Sigmoid colon (tissue), 4 donors: ENCODE data around the gene PARP8.

Experiments
- EP300 ChIP-seq, 4 donors: sonication (generic); formaldehyde crosslinking; IDR thresholded peaks; one replicate each; pipeline ENCODE4 v1.6.1; 2017; ENCODE audit warnings: antibody characterized with exemption in 4 of 4
- POLR2A ChIP-seq, 2 donors: fragments of 450-650 bp; IDR thresholded peaks; one replicate each; pipeline ENCODE4 v1.6.1; 2016; ENCODE audit warnings: antibody characterized with exemption in 2 of 2, mild to moderate bottlenecking in 2 of 2, moderate library complexity in 2 of 2

DNA sequence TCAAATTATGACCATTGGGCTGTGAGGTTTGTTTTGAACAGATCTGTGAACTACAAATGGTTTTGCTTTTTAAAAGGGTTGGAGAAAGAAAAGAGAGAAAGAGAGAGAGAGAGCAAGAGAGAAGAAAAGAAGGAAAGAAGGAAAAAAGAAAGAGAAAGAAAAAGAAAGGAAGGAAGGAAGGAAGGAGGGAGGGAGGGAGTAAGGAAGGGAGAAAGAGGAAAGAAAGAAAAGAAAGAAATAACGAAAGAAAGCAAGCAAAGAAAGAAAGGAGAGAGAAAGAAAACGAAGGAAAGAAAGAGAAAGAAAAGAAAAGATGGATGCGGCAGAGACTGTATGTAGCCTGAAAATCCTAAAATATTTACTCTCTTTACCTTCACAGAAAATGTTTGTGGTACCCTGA lies 104.0 kb downstream of the PARP8 start:
- TF ChIP-seq EP300 (IDR thresholded peaks at IDR 0.05) = no peak
- no peak for TF ChIP-seq POLR2A (IDR thresholded peaks at IDR 0.05)
